HG02678 (cell line): ENCODE results near the gene OTC.
A peak's percentile ranks its signal among the peaks of the same experiment; 100 is the strongest.

ENCODE experiments used
- ATAC-seq: cut with Tn5 transposase; IDR thresholded peaks from one replicate; pipeline ENCODE4 v1.9.1; 2021; ENCODE audit warnings: mild to moderate bottlenecking, moderate library complexity; ENCODE audit not compliant: unreplicated experiment

The OTC gene

GRCh38 chrX:38352362-38352761, at the start of gene OTC:
Gene OTC (plus strand): TSS chrX:38352604. CDS start chrX:38352697, 93 bp downstream.
- ATAC-seq, result no peak

GRCh38 chrX:38304010-38304409, 48.4 kb upstream of the OTC start:
- ATAC-seq, result no peak

GRCh38 chrX:38305971-38306370, 46.4 kb upstream of the OTC start:
- no peak for ATAC-seq

GRCh38 chrX:38311743-38312142, 40.7 kb upstream of the OTC start:
- ATAC-seq, result no peak

- no peak for ATAC-seq
These were observed 40.0 kb upstream of the OTC start for GRCh38 chrX:38312436-38312835.

- no peak for ATAC-seq
These were observed 39.2 kb upstream of the OTC start for GRCh38 chrX:38313190-38313589.

GRCh38 chrX:38315186-38315585, 37.2 kb upstream of the OTC start:
- no peak for ATAC-seq

- ATAC-seq, result no peak
These were observed 34.2 kb upstream of the OTC start for GRCh38 chrX:38318196-38318595.

GRCh38 chrX:38318606-38319005, 33.8 kb upstream of the OTC start:
- no peak for ATAC-seq

GRCh38 chrX:38320819-38321218, 31.6 kb upstream of the OTC start:
- ATAC-seq, result no peak

GRCh38 chrX:38326086-38326485, 26.3 kb upstream of the OTC start:
- ATAC-seq, result no peak

- ATAC-seq, result peak; percentile 96
These were observed 25.2 kb upstream of the OTC start, which contains the start of gene RPGR for GRCh38 chrX:38327007-38327774. Gene RPGR (minus strand): TSS chrX:38327509. CDS start chrX:38327367, 142 bp downstream.

- no peak for ATAC-seq
These were observed 24.7 kb upstream of the OTC start for GRCh38 chrX:38327775-38328081.

- peak; percentile 50 for ATAC-seq
These were observed 19.9 kb upstream of the OTC start for GRCh38 chrX:38332505-38332904.

- no peak for ATAC-seq
These were observed 17.0 kb upstream of the OTC start for GRCh38 chrX:38335382-38335781.

- no peak for ATAC-seq
These were observed 15.7 kb upstream of the OTC start for GRCh38 chrX:38336538-38337240.

- ATAC-seq, result no peak
These were observed 11.0 kb upstream of the OTC start for GRCh38 chrX:38341442-38341841.

GRCh38 chrX:38342853-38343778, 9.3 kb upstream of the OTC start:
- no peak for ATAC-seq

- ATAC-seq, result no peak
These were observed 6.3 kb upstream of the OTC start for GRCh38 chrX:38346150-38346549.

GRCh38 chrX:38347136-38347535, 5.3 kb upstream of the OTC start:
- no peak for ATAC-seq

GRCh38 chrX:38351346-38351745, 1.1 kb upstream of the OTC start:
- no peak for ATAC-seq
